CD14-positive monocyte (primary cell): ENCODE measurements around the gene MID1IP1. TPM values are rescaled to one million over a fixed set of nuclear protein-coding genes. Genes with fewer than 3 reads are reported as not detected.

Source experiments
- DNase-seq, 3 donors: peaks; one replicate each; pipeline ENCODE4 v3.0.0-alpha.2; 2011 to 2022
- H2AFZ ChIP-seq: 2 replicates; pipeline ENCODE4 v1.6.0; 2012; ENCODE audit warnings: mild to moderate bottlenecking, low read depth, low read length, inconsistent platforms; ENCODE audit not compliant: insufficient read depth, poor library complexity, severe bottlenecking
- H3K27ac ChIP-seq, 2 donors: 1 replicate in 1 of 2; 2 replicates in 1 of 2; pipeline ENCODE4 v1.5.1; 2012 to 2013; ENCODE audit warnings: low read length in 2 of 2, control low read depth in 1 of 2, inconsistent platforms in 1 of 2, low read depth in 1 of 2, mild to moderate bottlenecking in 1 of 2
- H3K27me3 ChIP-seq, 2 donors: one replicate each; pipeline versions ENCODE4 v1.6.0 to v1.6.1; 2011 to 2013; ENCODE audit warnings: low read length in 2 of 2; ENCODE audit not compliant: control insufficient read depth in 2 of 2, insufficient read depth in 2 of 2
- H3K36me3 ChIP-seq, 2 donors: replicated peaks in 1 of 2; 1 replicate in 1 of 2; 2 replicates in 1 of 2; pipeline versions ENCODE4 v1.5.1 to v1.6.1; 2012 to 2013; ENCODE audit warnings: low read length in 2 of 2, control low read depth in 1 of 2, inconsistent platforms in 1 of 2, mild to moderate bottlenecking in 1 of 2; ENCODE audit not compliant: insufficient read depth in 2 of 2, control insufficient read depth in 1 of 2
- H3K4me1 ChIP-seq, 2 donors: 1 replicate in 1 of 2; 2 replicates in 1 of 2; pipeline versions ENCODE4 v1.5.1 to v1.6.1; 2012 to 2013; ENCODE audit warnings: low read length in 2 of 2, control low read depth in 1 of 2, inconsistent platforms in 1 of 2, mild to moderate bottlenecking in 1 of 2, moderate library complexity in 1 of 2; ENCODE audit not compliant: insufficient read depth in 2 of 2, control insufficient read depth in 1 of 2
- H3K4me2 ChIP-seq: replicated peaks from 2 replicates; pipeline ENCODE3; 2012; ENCODE audit warnings: low read length, moderate library complexity, mild to moderate bottlenecking; ENCODE audit not compliant: poor library complexity, severe bottlenecking; ENCODE audit errors: extremely low read depth
- H3K4me3 ChIP-seq, 3 experiments: fragments of 200-600 bp in 1 of 3; sonication (generic) in 1 of 3; replicated peaks in 1 of 3; 1 replicate in 2 of 3; 2 replicates in 1 of 3; pipeline ENCODE4 v1.5.1; 2011 to 2013; ENCODE audit warnings: low read length in 3 of 3, mild to moderate bottlenecking in 3 of 3, control low read depth in 2 of 3, low read depth in 2 of 3, inconsistent platforms in 1 of 3, moderate library complexity in 1 of 3
- H3K79me2 ChIP-seq: 2 replicates; pipeline ENCODE4 v1.6.0; 2012; ENCODE audit warnings: mild to moderate bottlenecking, control low read depth, inconsistent platforms, low read length, moderate library complexity; ENCODE audit not compliant: insufficient read depth
- H3K9ac ChIP-seq: 2 replicates; pipeline ENCODE4 v1.6.0; 2017; ENCODE audit warnings: low read length, mild to moderate bottlenecking; ENCODE audit not compliant: insufficient read depth, poor library complexity, severe bottlenecking
- H3K9me3 ChIP-seq, 2 donors: replicated peaks in 1 of 2; 1 replicate in 1 of 2; 2 replicates in 1 of 2; pipeline versions ENCODE4 v1.5.1 to v1.6.1; 2012 to 2013; ENCODE audit warnings: low read length in 2 of 2, control low read depth in 1 of 2; ENCODE audit not compliant: control insufficient read depth in 1 of 2, insufficient read depth in 1 of 2
- H4K20me1 ChIP-seq: 2 replicates; pipeline ENCODE4 v1.6.0; 2012; ENCODE audit warnings: mild to moderate bottlenecking, low read length, control low read depth, moderate library complexity; ENCODE audit not compliant: insufficient read depth
- H3K27ac Mint-ChIP-seq, 7 donors: one replicate each; pipeline ENCODE4 v1.8.0; 2020; ENCODE audit warnings: mild to moderate bottlenecking in 7 of 7, mixed read lengths in 7 of 7, moderate library complexity in 6 of 7, inconsistent platforms in 2 of 7
- H3K27me3 Mint-ChIP-seq, 3 donors: one replicate each; pipeline ENCODE4 v1.8.0; 2021 to 2022; ENCODE audit warnings: low read depth in 3 of 3, mild to moderate bottlenecking in 3 of 3, mixed read lengths in 3 of 3, moderate library complexity in 3 of 3, inconsistent platforms in 1 of 3
- H3K36me3 Mint-ChIP-seq, 2 donors: one replicate each; pipeline ENCODE4 v1.8.0; 2020; ENCODE audit warnings: mixed read lengths in 2 of 2, inconsistent platforms in 1 of 2, mild to moderate bottlenecking in 1 of 2
- H3K4me1 Mint-ChIP-seq: one replicate; pipeline ENCODE4 v1.8.0; 2020; ENCODE audit warnings: mild to moderate bottlenecking, mixed read lengths
- H3K4me3 Mint-ChIP-seq, 2 donors: one replicate each; pipeline ENCODE4 v1.8.0; 2020; ENCODE audit warnings: mild to moderate bottlenecking in 2 of 2, mixed read lengths in 2 of 2, moderate library complexity in 1 of 2
- H3K9me3 Mint-ChIP-seq, 7 donors: one replicate each; pipeline ENCODE4 v1.8.0; 2020 to 2022; ENCODE audit warnings: mixed read lengths in 7 of 7, mild to moderate bottlenecking in 6 of 7, moderate library complexity in 6 of 7, inconsistent platforms in 2 of 7
- WGBS: methylation state at CpG from one replicate; pipeline ENCODE4 v1.1.5; 2013; ENCODE audit warnings: missing lambda C conversion rate; ENCODE audit not compliant: insufficient coverage; 5-methylcytosine and 5-hydroxymethylcytosine counted together
- intact Hi-C, 2 donors: fragments of 100-400 bp; cut with micrococcal nuclease; formaldehyde crosslinking; loops; one replicate each; pipeline versions ENCODE4 v1.15.0 to v1.15.1; 2023
- polyA plus RNA-seq, 3 donors: library from polyadenylated mRNA; depleted of rRNA in 1 of 3; unstranded in 2 of 3; stranded (reverse) in 1 of 3; fragments of 300-500 nt in 2 of 3; fragments of >200 nt in 1 of 3; fragmentation: Illumina TruSeq in 2 of 3; gene quantifications; 1 replicate in 2 of 3; 2 replicates in 1 of 3; pipeline ENCODE4 v1.2.3, GENCODE V29; 2012 to 2021
- TF ChIP-seq, protein P1 (sequence below): fragments of 200-600 bp; IDR thresholded peaks from one replicate; pipeline ENCODE4 v1.8.0; 2022; ENCODE audit warnings: antibody characterized with exemption, mild to moderate bottlenecking

The MID1IP1 gene
- polyA plus RNA-seq, 3 donors: 48.4 to 138 (median 55.5) TPM

DNA sequence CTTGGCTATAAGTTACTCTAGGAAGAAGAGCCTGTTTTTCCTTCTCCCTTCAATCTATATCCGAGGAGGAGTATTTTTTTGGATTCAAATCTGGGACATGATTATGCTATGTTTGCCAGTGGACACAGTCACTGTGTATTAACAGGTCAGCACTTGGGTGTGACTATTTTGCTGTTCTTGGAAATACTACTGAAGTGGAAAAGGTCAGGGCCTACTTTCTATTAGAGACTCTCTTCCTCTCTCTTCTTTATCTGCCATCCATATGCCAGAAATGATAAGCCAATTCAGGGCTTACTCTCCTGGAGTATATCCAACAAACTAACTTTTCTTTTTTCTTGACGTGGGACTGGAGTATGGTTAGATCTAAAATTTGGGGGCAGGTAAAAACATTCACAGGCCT is 40.5 kb downstream of the MID1IP1 start:
- H3K4me3 ChIP-seq: no peak overlapping the region
- Mint-ChIP-seq H3K36me3 (no peaks in the 10 kb centered on the region), H3K27me3 (no peaks in the 10 kb centered on the region), H3K4me1 (no peaks in the 10 kb centered on the region), H3K27ac (no peak overlapping the region), H3K9me3 (no peaks in the 10 kb centered on the region), H3K4me3 (no peak overlapping the region)
- no peak overlapping the region for H3K4me2 ChIP-seq
- no peak overlapping the region for H3K27ac ChIP-seq
- WGBS: no CpG with 5 or more reads among the region's 2 CpGs
- no peaks in the 10 kb centered on the region for H3K9me3 ChIP-seq
- H2AFZ ChIP-seq: no peak overlapping the region
- no peak overlapping the region for H3K9ac ChIP-seq
- H3K36me3 ChIP-seq: no peaks in the 10 kb centered on the region
- no peak for DNase-seq
- no peaks in the 10 kb centered on the region for H3K79me2 ChIP-seq
- intact Hi-C loops: no loop called here
- TF ChIP-seq, protein P1, sequence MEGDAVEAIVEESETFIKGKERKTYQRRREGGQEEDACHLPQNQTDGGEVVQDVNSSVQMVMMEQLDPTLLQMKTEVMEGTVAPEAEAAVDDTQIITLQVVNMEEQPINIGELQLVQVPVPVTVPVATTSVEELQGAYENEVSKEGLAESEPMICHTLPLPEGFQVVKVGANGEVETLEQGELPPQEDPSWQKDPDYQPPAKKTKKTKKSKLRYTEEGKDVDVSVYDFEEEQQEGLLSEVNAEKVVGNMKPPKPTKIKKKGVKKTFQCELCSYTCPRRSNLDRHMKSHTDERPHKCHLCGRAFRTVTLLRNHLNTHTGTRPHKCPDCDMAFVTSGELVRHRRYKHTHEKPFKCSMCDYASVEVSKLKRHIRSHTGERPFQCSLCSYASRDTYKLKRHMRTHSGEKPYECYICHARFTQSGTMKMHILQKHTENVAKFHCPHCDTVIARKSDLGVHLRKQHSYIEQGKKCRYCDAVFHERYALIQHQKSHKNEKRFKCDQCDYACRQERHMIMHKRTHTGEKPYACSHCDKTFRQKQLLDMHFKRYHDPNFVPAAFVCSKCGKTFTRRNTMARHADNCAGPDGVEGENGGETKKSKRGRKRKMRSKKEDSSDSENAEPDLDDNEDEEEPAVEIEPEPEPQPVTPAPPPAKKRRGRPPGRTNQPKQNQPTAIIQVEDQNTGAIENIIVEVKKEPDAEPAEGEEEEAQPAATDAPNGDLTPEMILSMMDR: no peak
- H4K20me1 ChIP-seq: no peaks in the 10 kb centered on the region
- H3K27me3 ChIP-seq: peaks cover 0 to 2% of the 10 kb centered on the region in 2 donors
- H3K4me1 ChIP-seq: no peaks in the 10 kb centered on the region

DNA sequence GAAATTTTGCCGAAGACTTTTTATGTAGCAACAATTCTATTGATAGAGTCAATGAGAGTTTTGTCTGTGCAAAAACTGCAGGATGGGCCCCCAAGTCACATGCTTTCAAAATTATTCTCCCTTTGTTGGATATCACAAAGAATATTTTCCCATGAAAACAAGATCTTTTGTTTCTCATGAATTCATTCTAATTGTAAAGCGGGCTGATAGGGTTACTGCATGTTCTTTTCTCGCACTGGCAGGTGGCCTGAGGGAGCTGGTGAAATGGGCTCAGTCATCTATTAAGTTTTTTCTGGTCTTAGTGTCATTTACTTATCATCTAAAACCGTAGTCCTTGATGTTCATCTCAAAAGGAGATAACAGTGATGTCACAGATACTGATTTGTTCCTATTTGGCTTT is 44.2 kb downstream of the MID1IP1 start:
- Histone ChIP-seq H3K27ac (no peak overlapping the region), H3K4me3 (no peak overlapping the region), H3K9ac (no peak overlapping the region), H3K27me3 (peaks cover 0 to 2% of the 10 kb centered on the region in 2 donors), H3K36me3 (no peaks in the 10 kb centered on the region), H3K4me1 (peaks cover 8 to 12% of the 10 kb centered on the region in 2 donors), H3K79me2 (no peaks in the 10 kb centered on the region), H3K9me3 (no peaks in the 10 kb centered on the region), H3K4me2 (no peak overlapping the region), H2AFZ (no peak overlapping the region), H4K20me1 (no peaks in the 10 kb centered on the region)
- WGBS: no CpG with 5 or more reads among the region's 4 CpGs
- Mint-ChIP-seq H3K36me3 (no peaks in the 10 kb centered on the region), H3K27ac (no peak overlapping the region), H3K27me3 (no peaks in the 10 kb centered on the region), H3K9me3 (peaks cover 0 to 4% (median 0%) of the 10 kb centered on the region in 7 donors), H3K4me3 (no peak overlapping the region), H3K4me1 (peaks cover 9% of the 10 kb centered on the region)
- TF ChIP-seq, protein P1: no peak
- intact Hi-C loops: loop anchor here in 1 of 2 donors (5.0 kb wide), 1 partner anchor 43 kb away; the partner anchor contains the start of gene MID1IP1
- no peak for DNase-seq
